Measurements from ENCODE around the gene MGAT5.

The MGAT5 gene

DNA sequence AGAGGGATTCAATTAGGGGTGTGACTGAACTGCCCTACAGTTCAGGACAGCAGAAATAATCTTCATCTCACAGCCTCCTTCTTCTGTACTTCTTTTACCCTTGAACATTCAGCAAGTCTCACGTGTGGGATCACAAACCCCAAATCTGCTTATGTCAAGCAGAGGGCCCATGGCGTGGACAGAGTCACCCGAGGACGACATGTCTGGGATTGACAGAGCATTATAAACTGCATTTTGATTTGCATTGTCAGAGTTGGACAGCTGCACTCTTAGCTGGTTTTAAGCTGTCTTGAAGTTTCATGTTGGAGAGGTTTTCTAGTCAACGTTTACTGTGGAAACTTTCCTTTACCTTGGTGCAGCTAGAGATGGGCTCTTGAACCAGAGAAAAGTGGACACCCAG, 26.4 kb downstream of the MGAT5 start:
- H4K8ac ChIP-seq (ENCODE audit: low read depth, low read length), result no peak overlapping the region
- H2BK15ac ChIP-seq (ENCODE audit: low read length), result no peak overlapping the region
- H3K4ac ChIP-seq (ENCODE audit: low read length), result no peak overlapping the region
- WGBS, 2 donors (ENCODE audit: extremely low coverage in 2 of 2, insufficient read length in 2 of 2, insufficient replicate concordance in 1 of 2), result no CpG with 5 or more reads among the region's 5 CpGs
- no peak overlapping the region for H2AK5ac ChIP-seq (ENCODE audit: low read depth, low read length)
- no peaks in the 10 kb centered on the region for H3K27me3 ChIP-seq (ENCODE audit: control insufficient read depth in 3 of 3, insufficient read depth in 3 of 3, low read depth in 1 of 3, low read length in 3 of 3)
- no peaks in the 10 kb centered on the region for H3K9me3 ChIP-seq (replicated peaks in 1 of 2; ENCODE audit: control insufficient read depth in 2 of 2, insufficient read depth in 1 of 2, low read depth in 1 of 2, low read length in 2 of 2)
- no peak overlapping the region for H3K27ac ChIP-seq (replicated peaks; ENCODE audit: low read length)
- H2AFZ ChIP-seq (ENCODE audit: low read length), result no peak overlapping the region
- H3K4me1 ChIP-seq (ENCODE audit: control insufficient read depth in 2 of 2, insufficient read depth in 1 of 2, low read depth in 1 of 2, low read length in 2 of 2), result no peaks in the 10 kb centered on the region
- H3K79me1 ChIP-seq (ENCODE audit: low read depth, low read length), result no peaks in the 10 kb centered on the region
- H3K23ac ChIP-seq (ENCODE audit: low read depth, low read length, poor library complexity), result no peak overlapping the region
- no peak overlapping the region for H3K4me3 ChIP-seq (ENCODE audit: low read length in 2 of 2)
- no peak overlapping the region for H2BK12ac ChIP-seq (ENCODE audit: low read length)
- no peak overlapping the region for H3K9ac ChIP-seq (ENCODE audit: low read depth, low read length, poor library complexity)
- H2BK120ac ChIP-seq (ENCODE audit: low read depth, low read length), result no peak overlapping the region
- H3K36me3 ChIP-seq (replicated peaks in 1 of 2; ENCODE audit: control insufficient read depth in 2 of 2, insufficient read depth in 2 of 2, low read length in 2 of 2), result peaks cover 0 to 7% of the 10 kb centered on the region in 2 donors
- H3K18ac ChIP-seq (ENCODE audit: low read length), result no peak overlapping the region
- no peak overlapping the region for H4K91ac ChIP-seq (ENCODE audit: low read depth, low read length, poor library complexity)
- no peak overlapping the region for H3K14ac ChIP-seq (ENCODE audit: low read length)
- DNase-seq (ENCODE audit: low spot score), result no peak
- no peak overlapping the region for H2BK5ac ChIP-seq (ENCODE audit: low read length)
- H3K4me2 ChIP-seq (ENCODE audit: insufficient read depth, low read length, poor library complexity, severe bottlenecking), result no peak overlapping the region

DNA sequence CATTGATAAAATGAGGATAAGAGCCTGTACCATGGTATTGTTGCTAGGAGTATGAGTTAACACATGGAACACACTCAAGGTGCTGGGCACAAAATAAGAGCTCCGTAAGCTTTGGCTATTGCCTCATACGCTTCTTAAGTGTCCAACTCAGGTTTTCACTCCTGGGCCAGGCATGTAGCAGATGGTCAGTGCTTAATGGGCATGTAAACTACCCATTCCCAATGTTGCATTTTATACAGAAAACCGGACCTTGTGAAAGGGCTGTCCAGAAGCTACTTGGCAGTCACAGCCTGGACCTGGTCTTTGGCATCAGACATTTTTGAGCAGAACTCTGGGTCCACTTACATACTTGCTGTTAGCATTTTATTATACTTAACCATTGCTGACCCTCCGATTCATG, 26.9 kb downstream of the MGAT5 start:
- H3K36me3 ChIP-seq (replicated peaks in 1 of 2; ENCODE audit: control insufficient read depth in 2 of 2, insufficient read depth in 2 of 2, low read length in 2 of 2), result peaks cover 0 to 7% of the 10 kb centered on the region in 2 donors
- H3K18ac ChIP-seq (ENCODE audit: low read length), result no peak overlapping the region
- WGBS, 2 donors (ENCODE audit: extremely low coverage in 2 of 2, insufficient read length in 2 of 2, insufficient replicate concordance in 1 of 2), result no CpG with 5 or more reads among the region's 4 CpGs
- H3K23ac ChIP-seq (ENCODE audit: low read depth, low read length, poor library complexity), result no peak overlapping the region
- H2AFZ ChIP-seq (ENCODE audit: low read length), result no peak overlapping the region
- H3K14ac ChIP-seq (ENCODE audit: low read length), result no peak overlapping the region
- H2AK5ac ChIP-seq (ENCODE audit: low read depth, low read length), result no peak overlapping the region
- H3K4me1 ChIP-seq (ENCODE audit: control insufficient read depth in 2 of 2, insufficient read depth in 1 of 2, low read depth in 1 of 2, low read length in 2 of 2), result no peaks in the 10 kb centered on the region
- no peaks in the 10 kb centered on the region for H3K27me3 ChIP-seq (ENCODE audit: control insufficient read depth in 3 of 3, insufficient read depth in 3 of 3, low read depth in 1 of 3, low read length in 3 of 3)
- H3K9ac ChIP-seq (ENCODE audit: low read depth, low read length, poor library complexity), result no peak overlapping the region
- H3K4me3 ChIP-seq (ENCODE audit: low read length in 2 of 2), result no peak overlapping the region
- H3K27ac ChIP-seq (replicated peaks; ENCODE audit: low read length), result no peak overlapping the region
- no peaks in the 10 kb centered on the region for H3K9me3 ChIP-seq (replicated peaks in 1 of 2; ENCODE audit: control insufficient read depth in 2 of 2, insufficient read depth in 1 of 2, low read depth in 1 of 2, low read length in 2 of 2)
- no peak overlapping the region for H2BK120ac ChIP-seq (ENCODE audit: low read depth, low read length)
- no peaks in the 10 kb centered on the region for H3K79me1 ChIP-seq (ENCODE audit: low read depth, low read length)
- no peak overlapping the region for H4K91ac ChIP-seq (ENCODE audit: low read depth, low read length, poor library complexity)
- no peak for DNase-seq (ENCODE audit: low spot score)
- no peak overlapping the region for H4K8ac ChIP-seq (ENCODE audit: low read depth, low read length)
- no peak overlapping the region for H2BK15ac ChIP-seq (ENCODE audit: low read length)
- H2BK12ac ChIP-seq (ENCODE audit: low read length), result no peak overlapping the region
- no peak overlapping the region for H3K4ac ChIP-seq (ENCODE audit: low read length)
- H3K4me2 ChIP-seq (ENCODE audit: insufficient read depth, low read length, poor library complexity, severe bottlenecking), result no peak overlapping the region
- no peak overlapping the region for H2BK5ac ChIP-seq (ENCODE audit: low read length)

DNA sequence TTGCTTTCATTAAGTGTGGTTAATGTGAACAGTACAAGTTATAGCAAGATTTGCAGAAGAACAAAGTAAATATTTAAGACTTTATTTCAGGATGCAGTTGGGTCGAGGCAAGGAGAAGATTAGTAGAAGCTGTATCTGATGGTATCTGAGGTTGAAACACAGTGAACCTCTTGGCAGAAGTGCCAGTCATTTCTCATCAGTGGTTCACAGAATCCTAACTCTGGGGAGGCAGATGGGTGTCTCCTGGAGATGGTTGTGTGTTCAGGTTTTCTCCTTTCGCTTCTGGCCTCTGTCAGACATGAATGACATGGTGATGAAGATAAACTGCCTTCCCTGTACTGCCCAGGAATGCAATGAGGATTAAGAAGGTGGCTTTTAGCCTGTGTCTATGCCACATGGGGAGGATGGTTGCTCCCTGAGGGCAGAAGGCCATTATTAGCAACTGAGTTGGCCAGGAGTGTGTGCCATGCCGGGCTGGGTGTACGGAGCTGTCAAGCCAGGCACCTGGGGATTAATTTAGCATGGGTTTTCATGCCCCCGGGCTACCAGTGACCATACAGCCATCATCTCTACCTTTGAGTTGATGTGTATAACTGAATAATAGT, 28.0 kb downstream of the MGAT5 start:
- Histone ChIP-seq H3K27me3 (ENCODE audit: control insufficient read depth in 3 of 3, insufficient read depth in 3 of 3, low read depth in 1 of 3, low read length in 3 of 3) (no peaks in the 10 kb centered on the region), H3K36me3 (replicated peaks in 1 of 2; ENCODE audit: control insufficient read depth in 2 of 2, insufficient read depth in 2 of 2, low read length in 2 of 2) (peaks cover 0 to 7% of the 10 kb centered on the region in 2 donors), H3K9me3 (replicated peaks in 1 of 2; ENCODE audit: control insufficient read depth in 2 of 2, insufficient read depth in 1 of 2, low read depth in 1 of 2, low read length in 2 of 2) (no peaks in the 10 kb centered on the region), H4K8ac (ENCODE audit: low read depth, low read length) (no peak overlapping the region), H3K14ac (ENCODE audit: low read length) (no peak overlapping the region), H2AFZ (ENCODE audit: low read length) (no peak overlapping the region), H2BK5ac (ENCODE audit: low read length) (no peak overlapping the region), H3K9ac (ENCODE audit: low read depth, low read length, poor library complexity) (no peak overlapping the region), H4K91ac (ENCODE audit: low read depth, low read length, poor library complexity) (no peak overlapping the region), H3K23ac (ENCODE audit: low read depth, low read length, poor library complexity) (no peak overlapping the region), H3K4ac (ENCODE audit: low read length) (no peak overlapping the region), H3K18ac (ENCODE audit: low read length) (no peak overlapping the region), H3K4me3 (ENCODE audit: low read length in 2 of 2) (no peak overlapping the region), H3K4me1 (ENCODE audit: control insufficient read depth in 2 of 2, insufficient read depth in 1 of 2, low read depth in 1 of 2, low read length in 2 of 2) (no peaks in the 10 kb centered on the region), H2BK12ac (ENCODE audit: low read length) (no peak overlapping the region), H3K4me2 (ENCODE audit: insufficient read depth, low read length, poor library complexity, severe bottlenecking) (no peak overlapping the region), H3K27ac (replicated peaks; ENCODE audit: low read length) (no peak overlapping the region), H2AK5ac (ENCODE audit: low read depth, low read length) (no peak overlapping the region), H2BK120ac (ENCODE audit: low read depth, low read length) (no peak overlapping the region), H3K79me1 (ENCODE audit: low read depth, low read length) (no peaks in the 10 kb centered on the region), H2BK15ac (ENCODE audit: low read length) (no peak overlapping the region)
- no peak for DNase-seq (ENCODE audit: low spot score)
- WGBS, 2 donors (ENCODE audit: extremely low coverage in 2 of 2, insufficient read length in 2 of 2, insufficient replicate concordance in 1 of 2), result no CpG with 5 or more reads among the region's 5 CpGs

DNA sequence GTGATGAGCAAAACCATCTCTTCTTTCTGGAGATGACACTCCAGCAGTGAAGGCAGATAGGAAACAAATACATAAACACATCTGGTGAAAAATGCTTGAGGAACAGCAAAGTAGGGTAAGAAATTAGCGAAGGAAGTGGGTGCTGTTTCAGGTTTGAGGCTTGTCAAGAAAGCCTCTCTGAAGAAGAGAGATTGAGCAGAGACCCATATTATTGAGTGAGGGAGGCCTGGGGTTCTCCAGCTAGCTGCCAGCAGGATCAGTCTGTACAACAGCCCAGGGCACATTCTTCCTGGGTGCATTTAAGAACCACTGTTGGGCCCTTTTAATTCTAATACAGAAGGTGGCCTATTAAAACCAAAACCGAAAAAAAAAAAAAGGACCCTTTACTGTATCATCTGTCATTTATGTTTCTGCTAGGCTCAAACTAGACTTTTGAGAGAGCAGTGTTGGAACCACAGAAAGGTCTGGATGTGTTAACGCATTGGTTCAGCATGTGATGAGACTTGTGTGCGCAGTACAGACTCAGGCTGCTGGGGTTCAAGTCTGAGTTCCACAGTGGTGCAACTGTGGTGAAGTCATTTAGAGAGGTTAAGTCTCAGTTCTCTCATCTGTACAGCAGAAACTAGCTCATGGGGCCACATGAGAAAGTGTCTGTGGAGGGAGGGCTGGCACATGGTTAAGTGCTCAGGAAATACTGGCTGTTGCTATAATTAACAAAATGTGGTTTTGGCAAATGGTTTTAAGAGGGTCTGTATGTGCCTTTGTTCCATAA, 28.9 kb downstream of the MGAT5 start:
- Histone ChIP-seq H3K9ac (ENCODE audit: low read depth, low read length, poor library complexity) (no peak overlapping the region), H2BK5ac (ENCODE audit: low read length) (no peak overlapping the region), H2AK5ac (ENCODE audit: low read depth, low read length) (no peak overlapping the region), H4K8ac (ENCODE audit: low read depth, low read length) (no peak overlapping the region), H2AFZ (ENCODE audit: low read length) (no peak overlapping the region), H3K23ac (ENCODE audit: low read depth, low read length, poor library complexity) (no peak overlapping the region), H3K4me2 (ENCODE audit: insufficient read depth, low read length, poor library complexity, severe bottlenecking) (no peak overlapping the region), H3K27ac (replicated peaks; ENCODE audit: low read length) (no peak overlapping the region), H2BK15ac (ENCODE audit: low read length) (no peak overlapping the region), H4K91ac (ENCODE audit: low read depth, low read length, poor library complexity) (no peak overlapping the region), H3K4ac (ENCODE audit: low read length) (no peak overlapping the region), H2BK120ac (ENCODE audit: low read depth, low read length) (no peak overlapping the region), H3K4me1 (ENCODE audit: control insufficient read depth in 2 of 2, insufficient read depth in 1 of 2, low read depth in 1 of 2, low read length in 2 of 2) (no peaks in the 10 kb centered on the region), H3K18ac (ENCODE audit: low read length) (no peak overlapping the region), H3K79me1 (ENCODE audit: low read depth, low read length) (no peaks in the 10 kb centered on the region), H3K27me3 (ENCODE audit: control insufficient read depth in 3 of 3, insufficient read depth in 3 of 3, low read depth in 1 of 3, low read length in 3 of 3) (no peaks in the 10 kb centered on the region), H3K4me3 (ENCODE audit: low read length in 2 of 2) (no peak overlapping the region), H3K9me3 (replicated peaks in 1 of 2; ENCODE audit: control insufficient read depth in 2 of 2, insufficient read depth in 1 of 2, low read depth in 1 of 2, low read length in 2 of 2) (no peaks in the 10 kb centered on the region), H3K14ac (ENCODE audit: low read length) (no peak overlapping the region), H2BK12ac (ENCODE audit: low read length) (no peak overlapping the region), H3K36me3 (replicated peaks in 1 of 2; ENCODE audit: control insufficient read depth in 2 of 2, insufficient read depth in 2 of 2, low read length in 2 of 2) (peaks cover 0 to 7% of the 10 kb centered on the region in 2 donors)
- no peak for DNase-seq (ENCODE audit: low spot score)
- no CpG with 5 or more reads among the region's 4 CpGs for WGBS, 2 donors (ENCODE audit: extremely low coverage in 2 of 2, insufficient read length in 2 of 2, insufficient replicate concordance in 1 of 2)
